K562 (cell line): ENCODE measurements around the gene ARAP1. TPM values are rescaled to one million over a fixed set of nuclear protein-coding genes. Genes with fewer than 3 reads are reported as not detected.

ENCODE experiments used
- NCOA1 ChIP-seq: fragments of 450-650 bp; IDR thresholded peaks from 2 replicates; pipeline ENCODE4 v1.6.1; 2016; ENCODE audit warnings: low read depth
- NFATC3 ChIP-seq: fragments of 450-650 bp; IDR thresholded peaks from 2 replicates; pipeline ENCODE4 v1.6.1; 2017; ENCODE audit warnings: mild to moderate bottlenecking
- NRF1 ChIP-seq, 2 experiments: fragments of 450-650 bp; IDR thresholded peaks in 1 of 2; conservative IDR thresholded peaks in 1 of 2; 2 replicates each; pipeline ENCODE4 v1.6.1; 2014; ENCODE audit warnings: mild to moderate bottlenecking in 2 of 2
- SREBF2 ChIP-seq: sonication (generic); formaldehyde crosslinking; IDR thresholded peaks from 2 replicates; pipeline ENCODE4 v1.4.0; 2020; ENCODE audit warnings: mild to moderate bottlenecking, missing genetic modification reagents
- TARDBP ChIP-seq: fragments of 450-650 bp; IDR thresholded peaks from 2 replicates; pipeline ENCODE4 v1.6.1; 2016
- ZNF407 ChIP-seq: fragments of 450-650 bp; IDR thresholded peaks from 2 replicates; pipeline ENCODE4 v1.6.1; 2016; ENCODE audit warnings: low read depth
- ZNF79 ChIP-seq: fragments of 250-450 bp; sonication (Bioruptor Pico); IDR thresholded peaks from 2 replicates; pipeline ENCODE4 v1.4.0; 2020; ENCODE audit warnings: low read depth, mild to moderate bottlenecking, moderate library complexity
- polyA plus RNA-seq, 8 experiments: library from polyadenylated mRNA; depleted of rRNA in 4 of 8; stranded (reverse) in 5 of 8; unstranded in 3 of 8; fragments of >200 nt; fragmentation: Nextera tagmentation in 2 of 8; fragmentation: Illumina TruSeq in 1 of 8; extraction: Ambion mirVana in 2 of 8; extraction: Trizol in 1 of 8; gene quantifications; 2 replicates each; pipeline versions ENCODE4 v1.2.1 to v1.2.3, GENCODE V29; 2011 to 2014; ENCODE audit warnings: inconsistent platforms in 1 of 8, missing spikeins in 1 of 8
- total RNA-seq, 7 experiments: library from RNA; depleted of rRNA in 6 of 7; stranded (reverse); fragments of >200 nt in 6 of 7; fragmentation: Illumina TruSeq in 2 of 7; extraction: Trizol in 2 of 7; gene quantifications; 2 replicates each; pipeline versions ENCODE4 v1.2.1 to v1.2.3, GENCODE V29; 2011 to 2021; ENCODE audit warnings: low replicate concordance in 1 of 7
- TF ChIP-seq, protein P1 (sequence below), 2 experiments: fragments of 450-650 bp; IDR thresholded peaks; 2 replicates each; pipeline ENCODE4 v1.6.1; 2016; ENCODE audit warnings: mild to moderate bottlenecking in 2 of 2, borderline replicate concordance in 1 of 2, low read depth in 1 of 2, moderate library complexity in 1 of 2
- TF ChIP-seq, protein P2 (sequence below): sonication (generic); formaldehyde crosslinking; IDR thresholded peaks from 2 replicates; pipeline ENCODE4 v1.8.0; 2022; ENCODE audit warnings: mild to moderate bottlenecking, missing genetic modification reagents

The ARAP1 gene
- total and polyA plus RNA-seq, 9 of the 15 experiments (the other 6 are each of a cell fraction or from before 2014, with no cell fraction given) = 0.23 to 67.0 (median 24.6) TPM

DNA sequence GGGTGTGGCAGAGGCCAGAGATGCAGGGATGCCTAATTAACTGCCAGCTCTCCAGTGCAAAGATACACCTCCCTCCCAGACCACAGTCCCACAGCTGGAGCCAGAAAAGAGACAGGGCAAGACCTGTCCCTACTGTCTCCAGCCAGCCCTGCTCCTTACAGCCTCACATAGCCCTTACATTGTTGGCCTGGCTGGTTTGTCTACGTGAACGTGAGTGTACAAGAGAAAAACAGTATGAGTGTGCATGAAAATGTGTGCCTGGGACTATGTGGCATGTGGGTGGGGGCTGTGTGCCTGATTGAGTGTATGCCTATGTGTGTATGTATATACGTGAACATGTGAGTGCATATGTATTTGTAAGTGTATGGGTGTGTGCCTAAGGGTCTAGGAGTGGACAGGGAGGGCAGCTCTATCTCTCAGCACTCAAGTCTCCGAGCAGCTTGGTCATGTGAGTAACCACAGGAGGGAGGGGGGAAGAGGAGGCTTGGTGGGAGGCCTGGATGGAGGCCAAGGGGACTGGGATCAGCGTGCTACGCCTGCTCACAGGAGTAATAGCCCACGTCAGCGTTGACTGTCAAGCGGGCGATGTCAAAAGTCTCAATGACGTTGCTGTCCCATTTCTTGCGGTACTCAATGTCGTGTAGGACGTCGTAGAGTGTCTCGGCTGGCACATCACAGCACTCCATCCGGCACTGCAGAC, 6.6 kb upstream of the ARAP1 start (continued):
- TF ChIP-seq, protein P1, sequence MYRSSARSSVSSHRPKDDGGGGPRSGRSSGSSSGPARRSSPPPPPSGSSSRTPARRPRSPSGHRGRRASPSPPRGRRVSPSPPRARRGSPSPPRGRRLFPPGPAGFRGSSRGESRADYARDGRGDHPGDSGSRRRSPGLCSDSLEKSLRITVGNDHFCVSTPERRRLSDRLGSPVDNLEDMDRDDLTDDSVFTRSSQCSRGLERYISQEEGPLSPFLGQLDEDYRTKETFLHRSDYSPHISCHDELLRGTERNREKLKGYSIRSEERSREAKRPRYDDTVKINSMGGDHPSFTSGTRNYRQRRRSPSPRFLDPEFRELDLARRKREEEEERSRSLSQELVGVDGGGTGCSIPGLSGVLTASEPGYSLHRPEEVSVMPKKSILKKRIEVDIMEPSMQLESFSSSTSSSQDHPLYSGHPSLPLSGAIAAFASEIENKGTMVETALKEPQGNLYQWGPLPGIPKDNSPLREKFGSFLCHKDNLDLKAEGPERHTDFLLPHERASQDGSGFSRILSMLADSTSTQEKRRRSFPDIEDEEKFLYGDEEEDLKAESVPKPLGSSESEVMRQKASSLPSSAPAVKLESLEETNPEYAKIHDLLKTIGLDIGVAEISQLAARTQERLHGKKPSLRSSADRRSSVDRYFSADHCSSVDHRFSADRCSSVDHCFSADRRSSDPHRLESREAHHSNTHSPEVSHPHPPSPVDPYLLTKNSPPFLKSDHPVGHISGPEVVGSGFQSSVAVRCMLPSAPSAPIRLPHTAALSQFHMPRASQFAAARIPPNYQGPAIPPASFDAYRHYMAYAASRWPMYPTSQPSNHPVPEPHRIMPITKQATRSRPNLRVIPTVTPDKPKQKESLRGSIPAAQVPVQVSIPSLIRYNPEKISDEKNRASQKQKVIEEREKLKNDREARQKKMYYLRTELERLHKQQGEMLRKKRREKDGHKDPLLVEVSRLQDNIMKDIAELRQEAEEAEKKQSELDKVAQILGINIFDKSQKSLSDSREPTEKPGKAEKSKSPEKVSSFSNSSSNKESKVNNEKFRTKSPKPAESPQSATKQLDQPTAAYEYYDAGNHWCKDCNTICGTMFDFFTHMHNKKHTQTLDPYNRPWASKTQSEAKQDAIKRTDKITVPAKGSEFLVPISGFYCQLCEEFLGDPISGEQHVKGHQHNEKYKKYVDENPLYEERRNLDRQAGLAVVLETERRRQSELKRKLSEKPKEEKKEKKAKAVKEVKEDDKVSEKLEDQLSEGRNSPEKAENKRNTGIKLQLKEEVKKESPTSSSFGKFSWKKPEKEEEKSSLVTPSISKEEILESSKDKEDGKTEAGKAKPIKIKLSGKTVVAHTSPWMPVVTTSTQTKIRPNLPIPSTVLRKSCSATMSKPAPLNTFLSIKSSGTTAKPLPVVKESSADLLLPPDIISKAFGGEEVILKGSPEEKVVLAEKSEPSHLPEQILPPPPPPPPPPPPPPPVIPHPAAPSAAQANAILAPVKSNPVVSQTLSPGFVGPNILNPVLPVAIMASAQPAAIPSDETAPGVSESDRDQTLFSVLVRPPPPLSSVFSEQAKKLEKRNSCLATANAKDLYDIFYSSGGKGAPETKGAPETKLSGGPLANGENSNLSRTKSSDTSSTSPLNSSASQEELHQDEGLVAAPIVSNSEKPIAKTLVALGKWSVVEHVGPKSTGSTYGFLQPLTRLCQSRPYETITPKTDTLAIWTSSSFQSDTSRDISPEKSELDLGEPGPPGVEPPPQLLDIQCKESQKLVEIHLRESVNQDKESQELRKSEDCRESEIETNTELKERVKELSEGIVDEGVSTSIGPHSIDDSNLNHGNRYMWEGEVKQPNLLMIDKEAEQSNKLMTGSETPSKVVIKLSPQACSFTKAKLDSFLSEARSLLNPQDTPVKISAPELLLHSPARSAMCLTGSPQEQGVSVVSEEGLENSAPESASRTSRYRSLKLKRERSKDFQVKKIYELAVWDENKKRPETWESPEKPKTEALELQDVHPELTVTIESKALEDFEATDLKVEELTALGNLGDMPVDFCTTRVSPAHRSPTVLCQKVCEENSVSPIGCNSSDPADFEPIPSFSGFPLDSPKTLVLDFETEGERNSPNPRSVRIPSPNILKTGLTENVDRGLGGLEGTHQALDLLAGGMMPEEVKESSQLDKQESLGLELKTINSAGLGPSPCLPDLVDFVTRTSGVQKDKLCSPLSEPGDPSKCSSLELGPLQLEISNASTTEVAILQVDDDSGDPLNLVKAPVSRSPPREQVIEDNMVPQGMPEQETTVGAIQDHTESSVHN (IDR thresholded peaks at IDR 0.05; ENCODE audit: borderline replicate concordance in 1 of 2, low read depth in 1 of 2) = 0 out of 4 replicates have a peak, but pooled peaks of 1 of the 2 experiments have one; percentile 63
- TF ChIP-seq ZNF79 (no peak), TARDBP (peak; percentile 88; the same call in 1 of the 2 replicates), NRF1 (conservative IDR thresholded peaks at IDR 0.05 in 1 of 2, IDR thresholded peaks at IDR 0.05 in 1 of 2) (peak; percentile 83 to 87), SREBF2 (CRISPR knock-in tag) (no peak), NCOA1 (peak; percentile 92), ZNF407 (no peak), NFATC3 (no peak)
- TF ChIP-seq, protein P2, sequence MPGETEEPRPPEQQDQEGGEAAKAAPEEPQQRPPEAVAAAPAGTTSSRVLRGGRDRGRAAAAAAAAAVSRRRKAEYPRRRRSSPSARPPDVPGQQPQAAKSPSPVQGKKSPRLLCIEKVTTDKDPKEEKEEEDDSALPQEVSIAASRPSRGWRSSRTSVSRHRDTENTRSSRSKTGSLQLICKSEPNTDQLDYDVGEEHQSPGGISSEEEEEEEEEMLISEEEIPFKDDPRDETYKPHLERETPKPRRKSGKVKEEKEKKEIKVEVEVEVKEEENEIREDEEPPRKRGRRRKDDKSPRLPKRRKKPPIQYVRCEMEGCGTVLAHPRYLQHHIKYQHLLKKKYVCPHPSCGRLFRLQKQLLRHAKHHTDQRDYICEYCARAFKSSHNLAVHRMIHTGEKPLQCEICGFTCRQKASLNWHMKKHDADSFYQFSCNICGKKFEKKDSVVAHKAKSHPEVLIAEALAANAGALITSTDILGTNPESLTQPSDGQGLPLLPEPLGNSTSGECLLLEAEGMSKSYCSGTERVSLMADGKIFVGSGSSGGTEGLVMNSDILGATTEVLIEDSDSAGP (CRISPR knock-in tag) = peak; percentile 44; the same call in 1 of the 2 replicates
